Uterus (tissue), 2 donors: ENCODE measurements around the gene OR51S1.

ENCODE experiments used
- POLR2A ChIP-seq, 2 donors: fragments of 450-650 bp; IDR thresholded peaks; one replicate each; pipeline ENCODE4 v1.6.1; 2016; ENCODE audit warnings: antibody characterized with exemption in 2 of 2, mild to moderate bottlenecking in 1 of 2, moderate library complexity in 1 of 2
- TF ChIP-seq, protein P1 (sequence below), 4 experiments: fragments of 200-600 bp in 2 of 4; fragments of 450-650 bp in 2 of 4; sonication (generic) in 2 of 4; IDR thresholded peaks; one replicate each; pipeline ENCODE4 v1.5.1; 2016 to 2019; ENCODE audit warnings: antibody characterized with exemption in 4 of 4, mild to moderate bottlenecking in 2 of 4, moderate library complexity in 1 of 4

- TF ChIP-seq, protein P1, sequence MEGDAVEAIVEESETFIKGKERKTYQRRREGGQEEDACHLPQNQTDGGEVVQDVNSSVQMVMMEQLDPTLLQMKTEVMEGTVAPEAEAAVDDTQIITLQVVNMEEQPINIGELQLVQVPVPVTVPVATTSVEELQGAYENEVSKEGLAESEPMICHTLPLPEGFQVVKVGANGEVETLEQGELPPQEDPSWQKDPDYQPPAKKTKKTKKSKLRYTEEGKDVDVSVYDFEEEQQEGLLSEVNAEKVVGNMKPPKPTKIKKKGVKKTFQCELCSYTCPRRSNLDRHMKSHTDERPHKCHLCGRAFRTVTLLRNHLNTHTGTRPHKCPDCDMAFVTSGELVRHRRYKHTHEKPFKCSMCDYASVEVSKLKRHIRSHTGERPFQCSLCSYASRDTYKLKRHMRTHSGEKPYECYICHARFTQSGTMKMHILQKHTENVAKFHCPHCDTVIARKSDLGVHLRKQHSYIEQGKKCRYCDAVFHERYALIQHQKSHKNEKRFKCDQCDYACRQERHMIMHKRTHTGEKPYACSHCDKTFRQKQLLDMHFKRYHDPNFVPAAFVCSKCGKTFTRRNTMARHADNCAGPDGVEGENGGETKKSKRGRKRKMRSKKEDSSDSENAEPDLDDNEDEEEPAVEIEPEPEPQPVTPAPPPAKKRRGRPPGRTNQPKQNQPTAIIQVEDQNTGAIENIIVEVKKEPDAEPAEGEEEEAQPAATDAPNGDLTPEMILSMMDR (IDR thresholded peaks at IDR 0.05), result no peak
- TF ChIP-seq POLR2A (IDR thresholded peaks at IDR 0.05), result no peak
Measured at GRCh38 chr11:4821021-4821420, 28.0 kb downstream of the OR51S1 start, which contains the start of gene OR51F2.
